GM12878 (cell line): Measurements from ENCODE around the gene TACC3. TPM values are rescaled to one million over a fixed set of nuclear protein-coding genes. Genes with fewer than 3 reads are reported as not detected.

Experiments
- ATAC-seq: fragments of 200-7000 bp; cut with Tn5 transposase; 3 replicates; pipeline ENCODE4 v1.9.1; 2020; ENCODE audit warnings: mild to moderate bottlenecking, moderate library complexity
- BruUV-seq: library from RNA; stranded (reverse); fragments of 400-500 nt; replicated peaks from 2 replicates; lab custom pipeline; 2021; lab: Mats Ljungman, UMichigan
- CTCF ChIA-PET: fragments of 300-600 bp; sonication (Branson Sonifier 250); formaldehyde crosslinking; extraction: SDS; loops from one replicate; lab custom pipeline; 2021; ENCODE audit warnings: inconsistent platforms; lab: Yijun Ruan, JAX
- POLR2A ChIA-PET: fragments of 350-600 bp; formaldehyde crosslinking; extraction: SDS; loops from one replicate; lab custom pipeline; 2021; ENCODE audit warnings: inconsistent platforms; lab: Charles Lee
- RAD21 ChIA-PET: fragments of 300-600 bp; sonication (Branson Sonifier 250); formaldehyde crosslinking; loops from one replicate; lab custom pipeline; 2023; ENCODE audit warnings: antibody characterized with exemption; ENCODE audit not compliant: unreplicated experiment; lab: Charles Lee
- SMC1A ChIA-PET: fragments of 300-600 bp; sonication (Branson Sonifier 250); formaldehyde crosslinking; loops from one replicate; lab custom pipeline; 2023; ENCODE audit not compliant: unreplicated experiment, uncharacterized antibody; lab: Charles Lee
- DNase-seq: peaks from one replicate; pipeline ENCODE4 v3.0.0-alpha.2; 2011; ENCODE audit warnings: low read depth, low spot score
- FAIRE-seq: peaks from 3 replicates; lab custom pipeline; 2011; peaks lifted over from hg19 to GRCh38; lab: Jason Lieb, UNC
- H2AFZ ChIP-seq: 2 replicates; pipeline ENCODE4 v1.6.0; 2011; ENCODE audit warnings: low read depth, low read length, control low read depth; ENCODE audit not compliant: control insufficient read depth
- H3K27ac ChIP-seq: 2 replicates; pipeline ENCODE4 v1.5.1; 2011; ENCODE audit warnings: control low read depth; ENCODE audit not compliant: control insufficient read depth, insufficient read depth
- H3K27me3 ChIP-seq, 2 experiments: replicated peaks in 1 of 2; 2 replicates each; pipeline versions ENCODE4 v1.6.0 to v1.6.1; 2011; ENCODE audit warnings: low read length in 1 of 2; ENCODE audit not compliant: control insufficient read depth in 2 of 2, insufficient read depth in 2 of 2
- H3K36me3 ChIP-seq, 2 experiments: 2 replicates each; pipeline ENCODE4 v1.5.1; 2011; ENCODE audit warnings: low read length in 1 of 2; ENCODE audit not compliant: control insufficient read depth in 2 of 2, insufficient read depth in 2 of 2
- H3K4me1 ChIP-seq: 2 replicates; pipeline ENCODE4 v1.6.1; 2011; ENCODE audit warnings: mild to moderate bottlenecking, low read length, moderate library complexity, mixed read lengths; ENCODE audit not compliant: control insufficient read depth, insufficient read depth
- H3K4me2 ChIP-seq: 2 replicates; pipeline ENCODE4 v1.6.0; 2011; ENCODE audit warnings: control low read depth; ENCODE audit not compliant: control insufficient read depth, insufficient read depth
- H3K4me3 ChIP-seq: fragments of 200-600 bp; sonication (generic); 2 replicates; pipeline ENCODE4 v1.5.1; 2016
- H3K79me2 ChIP-seq: 2 replicates; pipeline ENCODE4 v1.6.0; 2011; ENCODE audit warnings: low read length; ENCODE audit not compliant: control insufficient read depth, insufficient read depth
- H3K9ac ChIP-seq: 2 replicates; pipeline ENCODE4 v1.8.0; 2011; ENCODE audit warnings: low read length, control low read depth, mixed read lengths; ENCODE audit not compliant: control insufficient read depth, insufficient read depth
- H3K9me3 ChIP-seq: replicated peaks from 3 replicates; pipeline ENCODE4 v1.5.1; 2011; ENCODE audit warnings: mild to moderate bottlenecking, low read length; ENCODE audit not compliant: control insufficient read depth, insufficient read depth
- H4K20me1 ChIP-seq: 2 replicates; pipeline ENCODE4 v1.6.0; 2011; ENCODE audit not compliant: control insufficient read depth, insufficient read depth
- CTCF ChIP-seq, 3 experiments: IDR thresholded peaks in 2 of 3; conservative IDR thresholded peaks in 1 of 3; 2 replicates each; pipeline ENCODE4 v1.5.1; 2011; ENCODE audit warnings: low read depth in 3 of 3, low read length in 3 of 3, mild to moderate bottlenecking in 3 of 3, control low read depth in 2 of 3, moderate library complexity in 2 of 3, inconsistent platforms in 1 of 3, mixed read lengths in 1 of 3; ENCODE audit not compliant: control insufficient read depth in 2 of 3, insufficient read depth in 1 of 3; ENCODE audit errors: extremely low read depth in 1 of 3
- GABPA ChIP-seq: IDR thresholded peaks from 2 replicates; pipeline ENCODE4 v1.6.1; 2014; ENCODE audit warnings: antibody characterized with exemption, low read depth, mild to moderate bottlenecking, inconsistent platforms
- POLR2A ChIP-seq: IDR thresholded peaks from 2 replicates; pipeline ENCODE4 v1.6.1; 2011; ENCODE audit warnings: low read depth, mild to moderate bottlenecking, low read length
- RAD21 ChIP-seq: IDR thresholded peaks from 2 replicates; pipeline ENCODE4 v1.6.1; 2011; ENCODE audit warnings: mild to moderate bottlenecking, low read depth, low read length, moderate library complexity; ENCODE audit not compliant: insufficient read depth
- SMARCA5 ChIP-seq: fragments of 450-650 bp; IDR thresholded peaks from 2 replicates; pipeline ENCODE4 v1.6.1; 2017; ENCODE audit warnings: mild to moderate bottlenecking
- ZSCAN29 ChIP-seq: fragments of 450-650 bp; IDR thresholded peaks from 2 replicates; pipeline ENCODE4 v1.6.1; 2017; ENCODE audit warnings: mild to moderate bottlenecking, moderate library complexity
- WGBS: methylation state at CpG from one replicate; pipeline ENCODE4 v1.1.6; 2016; ENCODE audit warnings: low lambda C conversion rate; ENCODE audit not compliant: insufficient replicate concordance, insufficient coverage; ENCODE audit errors: missing lambda C conversion rate; 5-methylcytosine and 5-hydroxymethylcytosine counted together
- in situ Hi-C: fragments of 300-500 bp; cut with MboI; formaldehyde crosslinking; loops from 9 replicates; pipeline ENCODE4 v1.14.3; 2018; ENCODE audit warnings: mixed read lengths
- intact Hi-C: fragments of 100-400 bp; cut with micrococcal nuclease; formaldehyde crosslinking; loops from one replicate; pipeline ENCODE4 v1.14.2; 2022; ENCODE audit not compliant: unreplicated experiment
- polyA plus RNA-seq, 11 experiments: library from polyadenylated mRNA; depleted of rRNA in 4 of 11; unstranded in 6 of 11; stranded (reverse) in 5 of 11; fragments of >200 nt; fragmentation: Nextera tagmentation in 4 of 11; fragmentation: Illumina TruSeq in 1 of 11; extraction: Ambion mirVana in 4 of 11; extraction: Trizol in 1 of 11; gene quantifications; 1 replicate in 1 of 11; 2 replicates in 10 of 11; pipeline versions ENCODE4 v1.2.1 to v1.2.3, GENCODE V29; 2011 to 2016; ENCODE audit warnings: inconsistent platforms in 2 of 11, missing spikeins in 2 of 11, low read depth in 1 of 11
- total RNA-seq, 4 experiments: library from RNA; depleted of rRNA in 3 of 4; stranded (reverse); fragments of >200 nt in 3 of 4; fragmentation: Illumina TruSeq in 1 of 4; extraction: Trizol in 1 of 4; gene quantifications; 2 replicates each; pipeline versions ENCODE4 v1.2.1 to v1.2.3, GENCODE V29; 2013 to 2021

Gene TACC3
- total and polyA plus RNA-seq, 10 of the 15 experiments (the other 5 are each of a cell fraction or from before 2014, with no cell fraction given): 2.8 to 121 (median 73.3) TPM

GRCh38 chr4:1686440-1687036 is 34.8 kb upstream of the TACC3 start (continued):
- TF ChIP-seq ZSCAN29 (no peak), CTCF (IDR thresholded peaks at IDR 0.05 in 2 of 3, conservative IDR thresholded peaks at IDR 0.05 in 1 of 3; ENCODE audit: control insufficient read depth in 2 of 3, extremely low read depth in 1 of 3, insufficient read depth in 1 of 3, low read depth in 3 of 3, low read length in 3 of 3) (no peak), SMARCA5 (no peak), GABPA (no peak)
- TF ChIP-seq, all 136 proteins: peak for 0

GRCh38 chr4:1690698-1691097 is 30.6 kb upstream of the TACC3 start:
- Histone ChIP-seq H3K4me3 (no peak overlapping the region), H3K27me3 (no peaks in the 10 kb centered on the region), H3K27ac (no peak overlapping the region), H3K9ac (no peak overlapping the region), H3K4me2 (no peak overlapping the region), H2AFZ (no peak overlapping the region), H3K4me1 (no peaks in the 10 kb centered on the region), H3K79me2 (no peaks in the 10 kb centered on the region), H4K20me1 (no peaks in the 10 kb centered on the region), H3K9me3 (no peaks in the 10 kb centered on the region), H3K36me3 (peaks cover 23 to 25% of the 10 kb centered on the region in 2 experiments; a peak in 3 of 4 replicates)
- no TSS peak for BruUV-seq
- ATAC-seq: no peak
- ChIA-PET RAD21 (interaction anchor here (1.3 kb wide), 1 partner anchor 18 kb away, joined by 5 read pairs; no protein-coding TSS in a partner anchor), CTCF (interaction anchor here (1.5 to 8.3 kb wide), 2 partner anchors 17 to 119 kb away, joined by 4 to 258 read pairs; partner anchors contain the start of gene SLBP), SMC1A (interaction anchor here (4.3 to 8.0 kb wide), 2 partner anchors 18 to 32 kb away, joined by 34 to 132 read pairs; partner anchors contain the start of genes TACC3 and TMEM129), POLR2A (interaction anchor here (1.3 kb wide), 1 partner anchor 22 kb away, joined by 4 read pairs; the partner anchor contains the start of gene SLBP)
- intact Hi-C loops (no loop called here), in situ Hi-C loops (loop anchor here (5.0 kb wide), 1 partner anchor 37 kb away; no protein-coding TSS in a partner anchor)
- TF ChIP-seq POLR2A (peak; percentile 58), RAD21 (no peak)
- DNase-seq: no peak
- WGBS: 100% methylated on average over 3 of the region's 3 CpGs
- no peak for FAIRE-seq
